ENCODE measurements around the gene MCTP1. TPM values are rescaled to one million over a fixed set of nuclear protein-coding genes. Genes with fewer than 3 reads are reported as not detected.

The MCTP1 gene
- total RNA-seq, 1 experiment from 2014 or later = 2.5 TPM

DNA sequence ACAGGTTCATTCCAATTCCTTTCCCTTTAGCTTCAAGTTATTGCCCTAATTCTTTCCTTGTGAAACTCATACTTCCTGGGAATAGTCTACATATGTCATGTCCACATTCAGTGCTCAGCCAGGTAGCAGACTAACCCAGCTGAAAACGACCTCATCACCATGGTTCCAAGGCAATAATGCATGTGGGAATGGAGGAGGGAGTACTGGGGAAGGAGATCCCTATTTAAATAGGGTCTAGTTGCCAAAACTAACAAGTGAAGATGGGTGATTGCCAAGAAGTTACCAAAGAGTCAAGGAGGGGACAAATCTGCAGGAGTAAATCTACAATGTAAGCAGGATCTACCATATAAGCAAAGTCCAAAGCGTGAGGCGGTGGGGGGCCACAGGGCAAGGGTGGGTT lies 47.3 kb upstream of the MCTP1 start:
- H3K4me3 Mint-ChIP-seq = no peak overlapping the region
- H3K9me3 ChIP-seq (ENCODE audit: control insufficient read depth, low read depth, low read length) = no peaks in the 10 kb centered on the region
- H2BK12ac ChIP-seq (ENCODE audit: insufficient read length, low read depth, low read length) = no peak overlapping the region
- no peak overlapping the region for H2BK120ac ChIP-seq (ENCODE audit: low read depth, low read length, poor library complexity, severe bottlenecking)
- H3K27me3 ChIP-seq (ENCODE audit: insufficient read depth, low read length) = no peaks in the 10 kb centered on the region
- H4K20me1 ChIP-seq (ENCODE audit: control insufficient read depth, insufficient read depth, insufficient read length) = no peaks in the 10 kb centered on the region
- no peak overlapping the region for H3K27ac ChIP-seq (ENCODE audit: insufficient read length, low read depth, low read length)
- DNase-seq = no peak
- no peak overlapping the region for H4K5ac ChIP-seq (ENCODE audit: insufficient read length, low read depth, low read length)
- H3K56ac ChIP-seq (ENCODE audit: insufficient read length, low read depth, low read length) = no peak overlapping the region
- TF ChIP-seq, protein P1, sequence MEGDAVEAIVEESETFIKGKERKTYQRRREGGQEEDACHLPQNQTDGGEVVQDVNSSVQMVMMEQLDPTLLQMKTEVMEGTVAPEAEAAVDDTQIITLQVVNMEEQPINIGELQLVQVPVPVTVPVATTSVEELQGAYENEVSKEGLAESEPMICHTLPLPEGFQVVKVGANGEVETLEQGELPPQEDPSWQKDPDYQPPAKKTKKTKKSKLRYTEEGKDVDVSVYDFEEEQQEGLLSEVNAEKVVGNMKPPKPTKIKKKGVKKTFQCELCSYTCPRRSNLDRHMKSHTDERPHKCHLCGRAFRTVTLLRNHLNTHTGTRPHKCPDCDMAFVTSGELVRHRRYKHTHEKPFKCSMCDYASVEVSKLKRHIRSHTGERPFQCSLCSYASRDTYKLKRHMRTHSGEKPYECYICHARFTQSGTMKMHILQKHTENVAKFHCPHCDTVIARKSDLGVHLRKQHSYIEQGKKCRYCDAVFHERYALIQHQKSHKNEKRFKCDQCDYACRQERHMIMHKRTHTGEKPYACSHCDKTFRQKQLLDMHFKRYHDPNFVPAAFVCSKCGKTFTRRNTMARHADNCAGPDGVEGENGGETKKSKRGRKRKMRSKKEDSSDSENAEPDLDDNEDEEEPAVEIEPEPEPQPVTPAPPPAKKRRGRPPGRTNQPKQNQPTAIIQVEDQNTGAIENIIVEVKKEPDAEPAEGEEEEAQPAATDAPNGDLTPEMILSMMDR (conservative IDR thresholded peaks at IDR 0.05) = no peak
- no peaks in the 10 kb centered on the region for H3K4me1 ChIP-seq (ENCODE audit: insufficient read depth, low read length)
- no peak overlapping the region for H3K4me2 ChIP-seq (ENCODE audit: insufficient read depth, insufficient read length, low read length)
- no peaks in the 10 kb centered on the region for H3K23me2 ChIP-seq (ENCODE audit: insufficient read length, low read depth, low read length, poor library complexity, severe bottlenecking)
- no peak overlapping the region for H2AFZ ChIP-seq (ENCODE audit: low read length)
- no peaks in the 10 kb centered on the region for H3K79me2 ChIP-seq (ENCODE audit: insufficient read depth, low read length)
- no peak overlapping the region for H3T11ph ChIP-seq (ENCODE audit: low read length)
- H2BK15ac ChIP-seq (ENCODE audit: low read depth, low read length) = no peak overlapping the region
- H2BK20ac ChIP-seq (ENCODE audit: low read depth, low read length, poor library complexity, severe bottlenecking) = no peak overlapping the region
- H3K23ac ChIP-seq (ENCODE audit: insufficient read length, low read depth, low read length) = no peak overlapping the region
- H3K9ac ChIP-seq (ENCODE audit: extremely low read depth, insufficient read length, low read length) = no peak overlapping the region
- no peaks in the 10 kb centered on the region for H3K79me1 ChIP-seq (ENCODE audit: insufficient read depth, low read depth, low read length, poor library complexity, severe bottlenecking)
- H3K36me3 Mint-ChIP-seq (ENCODE audit: insufficient read depth in 1 of 3, low read depth in 3 of 3) = peaks cover 0 to 3% (median 0%) of the 10 kb centered on the region in 3 experiments; a peak in 1 of 7 replicates
- no peak overlapping the region for H3K18ac ChIP-seq (ENCODE audit: insufficient read length, low read depth, low read length)
- no peak overlapping the region for H2AK5ac ChIP-seq (ENCODE audit: insufficient read length, low read length)
- no peak overlapping the region for H3K14ac ChIP-seq (ENCODE audit: insufficient read depth, low read length)
- no peaks in the 10 kb centered on the region for H3K27me3 Mint-ChIP-seq (ENCODE audit: low read depth)
- WGBS (ENCODE audit: extremely low coverage, insufficient read length, low lambda C conversion rate) = no CpG with 5 or more reads among the region's 3 CpGs
- H2BK5ac ChIP-seq (ENCODE audit: insufficient read length, low read length) = no peak overlapping the region
- no peak overlapping the region for H4K91ac ChIP-seq (ENCODE audit: insufficient read length, low read depth, low read length)
- peaks cover 3 to 6% of the 10 kb centered on the region in 2 experiments; a peak in 2 of 4 replicates for H3K4me1 Mint-ChIP-seq
- H3K9me3 Mint-ChIP-seq = peaks cover 0 to 3% of the 10 kb centered on the region in 2 experiments; a peak in 2 of 5 replicates
- no peak overlapping the region for H4K8ac ChIP-seq (replicated peaks; ENCODE audit: insufficient read length, low read depth, low read length)
- H3K4ac ChIP-seq (ENCODE audit: low read depth, low read length) = no peak overlapping the region
- no peak overlapping the region for H3K27ac Mint-ChIP-seq

Data from H9 (cell line).